Measurements from ENCODE around the gene SH2B3. TPM values are rescaled to one million over a fixed set of nuclear protein-coding genes. Genes with fewer than 3 reads are reported as not detected.

Gene SH2B3
- 7.5 and 11.6 TPM in 2 replicates for total RNA-seq
- polyA plus RNA-seq: 5.2 and 5.5 TPM in 2 replicates

DNA sequence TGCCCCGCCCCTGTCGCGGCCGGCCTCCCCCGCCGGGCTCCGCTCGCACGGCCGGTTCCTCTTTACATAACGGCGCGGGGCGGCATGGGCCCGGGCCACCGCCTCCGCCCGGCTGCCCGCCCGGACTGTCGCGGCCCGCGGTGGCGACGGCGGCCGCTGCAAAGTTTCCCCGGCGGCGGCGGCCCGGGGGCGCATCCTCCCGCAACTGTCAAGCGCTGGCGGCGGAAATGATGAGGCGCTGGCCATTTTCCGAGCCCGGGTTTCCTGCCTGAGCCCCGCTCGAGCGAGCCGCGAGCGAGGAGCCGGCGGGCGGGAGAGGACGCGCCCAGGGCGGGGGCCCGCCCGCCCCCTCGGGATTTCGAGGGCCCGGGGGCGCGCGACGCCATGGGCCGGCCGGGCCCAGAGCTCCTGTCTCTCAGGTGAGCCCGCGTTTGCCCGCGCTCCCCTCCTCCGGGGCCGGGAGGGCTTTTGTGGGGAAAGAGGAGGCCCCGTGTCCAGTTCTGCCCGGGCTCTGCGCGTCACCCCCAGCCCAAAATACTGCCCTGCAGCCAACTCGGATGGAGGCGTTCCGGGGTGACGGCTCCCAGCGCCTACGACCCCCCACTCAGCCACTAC lies at the start of gene SH2B3:
Gene SH2B3 (plus strand): TSS at position 65 of the 615 bp plus-strand sequence. CDS start 12,223 bp downstream, outside the sequence.
- peaks cover 7% of the 10 kb centered on the region for H3K4me1 ChIP-seq (ENCODE audit: low read depth)
- H3K27ac ChIP-seq: no peak within 1 kb of the TSS

DNA sequence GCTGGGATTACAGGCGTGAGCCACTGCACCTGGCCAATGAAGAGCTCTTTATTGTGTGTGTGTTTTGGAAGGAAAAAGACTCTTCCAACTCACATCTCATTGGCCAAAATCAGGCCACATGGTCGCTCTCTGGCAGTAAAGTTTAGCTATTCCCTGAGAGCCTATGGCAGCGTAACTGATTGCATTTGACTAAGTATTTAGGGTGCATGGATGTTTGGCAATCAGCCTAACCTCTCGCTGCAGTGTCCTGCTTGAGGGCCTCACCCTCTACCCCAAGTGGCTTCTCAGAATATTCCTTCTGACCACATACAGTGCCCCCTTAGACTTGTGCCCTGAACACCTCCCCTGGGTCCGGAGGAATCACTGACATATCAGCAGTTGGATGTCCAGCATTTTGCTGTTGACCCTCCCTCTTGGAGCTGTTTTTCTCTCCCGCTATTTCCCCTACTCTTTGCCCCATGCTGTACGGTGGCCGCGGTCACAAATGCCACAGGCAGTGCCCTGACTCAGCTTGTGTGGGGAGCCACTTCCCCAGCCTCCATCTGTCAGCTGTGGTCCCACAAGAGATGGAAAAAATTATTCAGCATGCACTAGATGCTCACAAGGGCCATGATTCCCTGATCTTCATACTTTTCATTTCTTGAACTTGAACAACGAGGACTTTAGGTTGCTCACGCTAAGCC lies 46.4 kb upstream of the SH2B3 start:
- no peak for DNase-seq (ENCODE audit: low read depth in 1 of 2, low spot score in 1 of 2)
- H3K27me3 ChIP-seq: no peaks in the 10 kb centered on the region
- H3K36me3 ChIP-seq: no peaks in the 10 kb centered on the region
- no peak overlapping the region for H3K4me3 ChIP-seq
- no peaks in the 10 kb centered on the region for H3K9me3 ChIP-seq (ENCODE audit: low read depth)
- no peaks in the 10 kb centered on the region for H3K4me1 ChIP-seq (ENCODE audit: low read depth)
- H3K27ac ChIP-seq: no peak overlapping the region
- TF ChIP-seq, protein P1, sequence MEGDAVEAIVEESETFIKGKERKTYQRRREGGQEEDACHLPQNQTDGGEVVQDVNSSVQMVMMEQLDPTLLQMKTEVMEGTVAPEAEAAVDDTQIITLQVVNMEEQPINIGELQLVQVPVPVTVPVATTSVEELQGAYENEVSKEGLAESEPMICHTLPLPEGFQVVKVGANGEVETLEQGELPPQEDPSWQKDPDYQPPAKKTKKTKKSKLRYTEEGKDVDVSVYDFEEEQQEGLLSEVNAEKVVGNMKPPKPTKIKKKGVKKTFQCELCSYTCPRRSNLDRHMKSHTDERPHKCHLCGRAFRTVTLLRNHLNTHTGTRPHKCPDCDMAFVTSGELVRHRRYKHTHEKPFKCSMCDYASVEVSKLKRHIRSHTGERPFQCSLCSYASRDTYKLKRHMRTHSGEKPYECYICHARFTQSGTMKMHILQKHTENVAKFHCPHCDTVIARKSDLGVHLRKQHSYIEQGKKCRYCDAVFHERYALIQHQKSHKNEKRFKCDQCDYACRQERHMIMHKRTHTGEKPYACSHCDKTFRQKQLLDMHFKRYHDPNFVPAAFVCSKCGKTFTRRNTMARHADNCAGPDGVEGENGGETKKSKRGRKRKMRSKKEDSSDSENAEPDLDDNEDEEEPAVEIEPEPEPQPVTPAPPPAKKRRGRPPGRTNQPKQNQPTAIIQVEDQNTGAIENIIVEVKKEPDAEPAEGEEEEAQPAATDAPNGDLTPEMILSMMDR (IDR thresholded peaks at IDR 0.05; ENCODE audit: low read depth, low read length): no peak

More for the DNA sequence above, at the start of gene SH2B3:
- DNase-seq (ENCODE audit: low read depth in 1 of 2, low spot score in 1 of 2): no peak
- peak within 1 kb of the TSS; percentile 62 for H3K4me3 ChIP-seq
- TF ChIP-seq, protein P1 (IDR thresholded peaks at IDR 0.05; ENCODE audit: low read depth, low read length): no peak
- no peaks in the 10 kb centered on the region for H3K9me3 ChIP-seq (ENCODE audit: low read depth)
- no peaks in the 10 kb centered on the region for H3K27me3 ChIP-seq
- H3K36me3 ChIP-seq: no peaks in the 10 kb centered on the region

DNA sequence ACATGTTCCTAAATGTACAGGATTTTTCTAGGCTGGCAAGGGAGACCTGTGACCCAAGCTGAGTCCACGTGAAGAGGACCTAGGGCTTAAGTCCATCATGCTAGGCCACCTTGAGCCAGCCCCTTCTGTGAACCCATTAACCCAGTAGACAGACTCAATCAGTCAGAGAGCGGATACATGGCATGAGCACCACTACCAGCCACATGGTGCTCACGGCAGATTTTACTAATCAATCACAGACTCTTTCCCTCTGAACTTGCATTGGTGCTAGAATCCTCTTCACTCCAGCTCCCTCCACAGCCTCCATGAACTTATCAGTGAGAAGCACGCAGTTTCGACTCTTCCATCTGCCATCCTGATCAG lies 45.8 kb upstream of the SH2B3 start:
- no peak for DNase-seq (ENCODE audit: low read depth in 1 of 2, low spot score in 1 of 2)
- H3K36me3 ChIP-seq: no peaks in the 10 kb centered on the region
- H3K4me3 ChIP-seq: no peak overlapping the region
- no peak overlapping the region for H3K27ac ChIP-seq
- TF ChIP-seq, protein P1 (IDR thresholded peaks at IDR 0.05; ENCODE audit: low read depth, low read length): no peak
- H3K4me1 ChIP-seq (ENCODE audit: low read depth): no peaks in the 10 kb centered on the region
- H3K9me3 ChIP-seq (ENCODE audit: low read depth): no peaks in the 10 kb centered on the region
- no peaks in the 10 kb centered on the region for H3K27me3 ChIP-seq

DNA sequence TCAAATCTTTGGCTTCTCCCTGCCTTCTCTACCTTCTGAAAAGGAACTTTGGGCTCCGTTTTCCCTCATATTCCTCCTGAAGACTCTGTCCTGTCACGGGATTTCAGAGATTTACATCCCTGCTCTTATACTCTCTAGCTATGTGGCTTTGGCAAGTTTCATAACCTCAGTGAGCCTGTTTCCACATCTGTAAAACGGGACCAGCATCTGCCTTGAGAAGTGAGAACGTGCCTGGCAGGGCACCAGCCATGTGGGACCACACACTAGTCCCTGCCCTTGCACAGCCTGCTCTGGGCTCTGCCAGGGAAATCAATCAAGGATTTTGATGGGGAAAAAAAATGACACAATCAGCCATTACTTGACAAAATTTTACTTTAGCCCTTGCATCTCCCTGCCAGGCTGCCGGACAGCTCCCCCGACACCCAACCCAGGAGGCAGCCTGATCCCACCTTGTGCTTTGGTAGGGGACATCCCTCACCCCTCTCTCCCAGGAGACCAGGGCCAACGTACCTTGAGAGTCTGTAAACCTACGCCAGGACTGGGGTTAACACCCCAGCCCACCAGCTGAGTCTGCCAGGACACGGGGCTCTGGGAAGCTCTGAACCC lies 45.3 kb upstream of the SH2B3 start:
- no peak for DNase-seq (ENCODE audit: low read depth in 1 of 2, low spot score in 1 of 2)
- TF ChIP-seq, protein P1 (IDR thresholded peaks at IDR 0.05; ENCODE audit: low read depth, low read length): no peak
- Histone ChIP-seq H3K27me3 (no peaks in the 10 kb centered on the region), H3K9me3 (ENCODE audit: low read depth) (no peaks in the 10 kb centered on the region), H3K27ac (no peak overlapping the region), H3K4me3 (no peak overlapping the region), H3K36me3 (no peaks in the 10 kb centered on the region), H3K4me1 (ENCODE audit: low read depth) (no peaks in the 10 kb centered on the region)

DNA sequence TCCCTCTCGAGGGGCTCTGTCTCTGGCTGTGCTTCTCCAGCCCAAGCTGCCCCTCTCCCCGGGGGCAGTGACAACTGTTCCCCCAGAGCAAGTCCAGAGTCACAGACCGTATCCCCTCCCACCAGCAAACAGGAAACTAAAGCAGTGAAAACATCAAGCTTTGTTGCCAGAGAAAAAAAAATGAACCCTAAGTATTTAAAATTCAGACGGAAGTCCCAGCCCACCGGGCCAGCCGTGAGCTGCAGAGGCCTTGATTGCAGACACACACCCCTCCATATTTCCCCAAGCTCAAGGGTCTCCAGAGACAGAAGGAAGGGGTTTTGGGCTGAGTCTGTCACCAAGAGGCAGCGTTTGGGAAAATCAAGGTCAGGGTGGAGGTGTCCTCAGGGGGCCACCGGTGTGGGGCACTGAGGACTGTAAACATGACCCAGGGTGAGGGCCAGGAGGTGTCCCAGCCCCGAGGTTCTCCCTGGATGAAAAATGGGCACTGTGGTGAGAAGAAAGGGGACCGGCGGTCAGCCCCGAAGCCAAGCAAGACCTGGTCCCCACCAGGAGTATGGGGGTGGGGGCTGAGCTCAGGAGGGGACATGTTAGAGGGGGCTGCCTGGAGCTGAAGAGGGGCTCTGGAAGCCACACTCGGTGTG lies 44.5 kb upstream of the SH2B3 start:
- TF ChIP-seq, protein P1 (IDR thresholded peaks at IDR 0.05; ENCODE audit: low read depth, low read length): no peak
- no peaks in the 10 kb centered on the region for H3K9me3 ChIP-seq (ENCODE audit: low read depth)
- H3K27ac ChIP-seq: no peak overlapping the region

More for the DNA sequence above, 44.5 kb upstream of the SH2B3 start:
- Histone ChIP-seq H3K27me3 (no peaks in the 10 kb centered on the region), H3K4me3 (no peak overlapping the region), H3K36me3 (no peaks in the 10 kb centered on the region), H3K4me1 (ENCODE audit: low read depth) (no peaks in the 10 kb centered on the region)
- DNase-seq (ENCODE audit: low read depth in 1 of 2, low spot score in 1 of 2): no peak
